Transverse colon (tissue), 4 donors: Measurements from ENCODE around the gene MDH1B.

ENCODE experiments used
- CTCF ChIP-seq, 5 experiments: fragments of 200-600 bp in 3 of 5; fragments of 450-650 bp in 2 of 5; sonication (generic) in 3 of 5; IDR thresholded peaks; 1 replicate in 2 of 5; 2 replicates in 3 of 5; pipeline ENCODE4 v1.5.1; 2016 to 2017; ENCODE audit warnings: antibody characterized with exemption in 5 of 5, inconsistent platforms in 3 of 5, mild to moderate bottlenecking in 2 of 5, moderate library complexity in 1 of 5
- POLR2A ChIP-seq: fragments of 450-650 bp; IDR thresholded peaks from one replicate; pipeline ENCODE4 v1.6.1; 2016; ENCODE audit warnings: antibody characterized with exemption, mild to moderate bottlenecking, moderate library complexity
- POLR2AphosphoS5 ChIP-seq, 3 donors: sonication (generic); formaldehyde crosslinking; IDR thresholded peaks; one replicate each; pipeline ENCODE4 v1.6.1; 2016; ENCODE audit warnings: antibody characterized with exemption in 3 of 3

DNA sequence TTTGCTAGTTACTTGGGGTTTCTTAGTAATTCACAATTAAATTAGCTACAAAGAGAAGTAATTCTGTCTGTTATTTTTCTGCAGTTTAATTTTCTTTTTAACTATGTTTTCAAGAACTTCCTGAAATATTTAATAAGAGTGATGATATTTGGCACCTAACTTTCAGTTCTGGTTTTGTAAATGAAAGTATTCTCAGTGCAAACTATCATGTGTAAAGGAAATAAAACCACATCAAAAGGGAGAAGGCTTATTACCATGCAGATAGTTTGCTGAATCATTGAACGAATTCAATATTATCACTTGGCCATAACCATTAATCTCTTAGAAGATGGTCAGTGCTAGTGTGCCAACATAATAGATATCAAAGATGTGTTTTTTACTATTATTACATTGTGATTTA lies 76.1 kb downstream of the MDH1B start:
- TF ChIP-seq CTCF (IDR thresholded peaks at IDR 0.05) = no peak
- no peak for TF ChIP-seq POLR2A
- TF ChIP-seq POLR2AphosphoS5 (IDR thresholded peaks at IDR 0.05) = no peak
